ENCODE data around the gene BLVRB.
A peak's percentile ranks its signal among the peaks of the same experiment; 100 is the strongest.

Gene BLVRB

DNA sequence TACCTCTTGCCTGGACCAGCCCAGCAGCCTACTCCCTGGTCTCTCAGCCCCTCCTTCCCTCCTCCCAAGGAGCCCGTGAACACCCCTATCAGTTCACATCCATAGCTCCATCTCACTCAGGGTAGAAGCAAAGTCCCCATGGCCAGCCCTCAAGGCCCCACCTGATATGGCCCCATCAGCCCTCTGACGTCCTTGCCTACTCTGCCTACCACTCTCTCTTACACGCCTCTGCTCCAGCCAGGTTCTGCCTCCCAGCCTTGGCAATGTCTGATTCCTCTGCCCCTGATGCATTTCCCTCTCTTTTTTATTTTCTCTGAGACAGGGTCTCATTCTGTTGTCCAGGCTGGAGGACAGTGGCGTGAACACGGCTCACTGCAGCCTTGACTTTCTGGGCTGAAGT lies 13.5 kb downstream of the BLVRB start:
- no peak for DNase-seq (ENCODE audit: low read depth)
- in situ Hi-C loops (cut with HindIII; ENCODE audit: low sequenced_read_pairs) = no loop called here
- TF ChIP-seq, protein P1, sequence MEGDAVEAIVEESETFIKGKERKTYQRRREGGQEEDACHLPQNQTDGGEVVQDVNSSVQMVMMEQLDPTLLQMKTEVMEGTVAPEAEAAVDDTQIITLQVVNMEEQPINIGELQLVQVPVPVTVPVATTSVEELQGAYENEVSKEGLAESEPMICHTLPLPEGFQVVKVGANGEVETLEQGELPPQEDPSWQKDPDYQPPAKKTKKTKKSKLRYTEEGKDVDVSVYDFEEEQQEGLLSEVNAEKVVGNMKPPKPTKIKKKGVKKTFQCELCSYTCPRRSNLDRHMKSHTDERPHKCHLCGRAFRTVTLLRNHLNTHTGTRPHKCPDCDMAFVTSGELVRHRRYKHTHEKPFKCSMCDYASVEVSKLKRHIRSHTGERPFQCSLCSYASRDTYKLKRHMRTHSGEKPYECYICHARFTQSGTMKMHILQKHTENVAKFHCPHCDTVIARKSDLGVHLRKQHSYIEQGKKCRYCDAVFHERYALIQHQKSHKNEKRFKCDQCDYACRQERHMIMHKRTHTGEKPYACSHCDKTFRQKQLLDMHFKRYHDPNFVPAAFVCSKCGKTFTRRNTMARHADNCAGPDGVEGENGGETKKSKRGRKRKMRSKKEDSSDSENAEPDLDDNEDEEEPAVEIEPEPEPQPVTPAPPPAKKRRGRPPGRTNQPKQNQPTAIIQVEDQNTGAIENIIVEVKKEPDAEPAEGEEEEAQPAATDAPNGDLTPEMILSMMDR (IDR thresholded peaks at IDR 0.05; ENCODE audit: low read depth, low read length, missing control alignments) = no peak
- no peak overlapping the region for H3K4me3 ChIP-seq (ENCODE audit: low read depth, low read length)

DNA sequence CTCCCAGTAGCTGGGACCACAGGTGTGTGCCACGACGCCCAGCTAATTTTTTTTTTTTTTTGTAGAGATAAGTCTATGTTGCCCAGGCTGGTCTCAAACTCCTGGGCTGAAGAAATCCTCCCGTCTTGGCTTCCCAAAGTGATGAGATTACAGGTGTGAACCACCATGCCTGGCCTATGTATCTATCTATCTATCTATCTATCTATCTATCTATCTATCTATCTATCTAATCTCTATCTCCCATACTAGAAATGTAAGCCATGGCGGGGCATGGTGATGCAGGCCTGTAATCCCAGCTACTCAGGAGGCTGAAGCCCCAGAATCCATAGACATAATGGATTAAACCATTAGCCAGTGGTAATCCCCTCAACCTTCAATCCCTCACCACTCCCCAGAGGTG lies 14.9 kb downstream of the BLVRB start:
- no peak overlapping the region for H3K4me3 ChIP-seq (ENCODE audit: low read depth, low read length)
- in situ Hi-C loops (cut with HindIII; ENCODE audit: low sequenced_read_pairs) = no loop called here
- TF ChIP-seq, protein P1 (IDR thresholded peaks at IDR 0.05; ENCODE audit: low read depth, low read length, missing control alignments) = no peak
- DNase-seq (ENCODE audit: low read depth) = no peak

DNA sequence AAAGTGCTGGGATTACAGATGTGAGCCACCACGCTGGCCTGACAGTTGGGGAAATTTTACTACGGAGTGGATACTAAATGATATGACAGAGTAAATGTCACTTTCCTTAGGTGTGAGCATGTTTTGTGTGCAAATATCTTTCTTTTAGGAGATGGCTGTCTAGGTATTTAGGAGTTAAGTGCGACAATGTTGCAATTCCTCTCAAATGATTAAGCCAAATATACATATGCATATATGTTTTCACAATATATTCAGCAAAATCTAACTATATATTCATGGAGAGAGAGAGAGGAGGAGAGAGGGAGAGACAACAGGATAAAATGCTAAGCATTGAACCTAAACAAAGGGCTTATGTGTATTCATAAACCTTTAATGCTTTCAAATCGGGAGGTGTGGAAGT lies 16.0 kb downstream of the BLVRB start:
- H3K4me3 ChIP-seq (ENCODE audit: low read depth, low read length) = no peak overlapping the region
- no peak for DNase-seq (ENCODE audit: low read depth)
- TF ChIP-seq, protein P1 (IDR thresholded peaks at IDR 0.05; ENCODE audit: low read depth, low read length, missing control alignments) = no peak
- in situ Hi-C loops (cut with HindIII; ENCODE audit: low sequenced_read_pairs) = loop anchor here (10.0 kb wide), 1 partner anchor 105 kb away; no protein-coding TSS in a partner anchor

DNA sequence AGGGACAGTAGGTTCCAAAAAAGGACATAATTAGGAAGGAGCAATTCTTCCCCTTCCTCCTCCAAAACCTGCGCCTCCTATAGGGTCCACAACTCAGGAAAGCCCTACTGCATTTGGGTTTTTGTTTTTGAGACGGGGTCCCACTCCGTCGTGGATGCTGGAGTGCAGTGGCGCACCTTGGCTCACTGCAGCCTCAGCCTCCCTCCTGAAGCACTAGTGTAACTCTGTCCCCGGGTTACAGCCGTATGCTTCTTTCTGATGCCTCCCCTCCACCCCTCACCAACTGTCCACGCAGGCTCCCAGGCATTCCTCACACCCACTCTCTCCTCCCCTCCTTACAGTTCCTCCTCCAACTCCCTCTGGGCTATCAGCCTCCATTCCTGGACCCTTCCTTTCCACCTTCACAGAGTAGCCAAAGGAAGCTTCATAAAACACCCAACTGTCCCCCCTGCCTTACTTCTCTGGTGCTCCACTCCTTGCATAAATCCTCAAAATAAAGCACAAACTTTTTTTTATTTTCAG lies 19.2 kb downstream of the BLVRB start:
- in situ Hi-C loops (cut with HindIII; ENCODE audit: low sequenced_read_pairs) = loop anchor here (10.0 kb wide), 1 partner anchor 108 kb away; no protein-coding TSS in a partner anchor
- DNase-seq (ENCODE audit: low read depth) = no peak
- TF ChIP-seq, protein P1 (IDR thresholded peaks at IDR 0.05; ENCODE audit: low read depth, low read length, missing control alignments) = no peak

DNA sequence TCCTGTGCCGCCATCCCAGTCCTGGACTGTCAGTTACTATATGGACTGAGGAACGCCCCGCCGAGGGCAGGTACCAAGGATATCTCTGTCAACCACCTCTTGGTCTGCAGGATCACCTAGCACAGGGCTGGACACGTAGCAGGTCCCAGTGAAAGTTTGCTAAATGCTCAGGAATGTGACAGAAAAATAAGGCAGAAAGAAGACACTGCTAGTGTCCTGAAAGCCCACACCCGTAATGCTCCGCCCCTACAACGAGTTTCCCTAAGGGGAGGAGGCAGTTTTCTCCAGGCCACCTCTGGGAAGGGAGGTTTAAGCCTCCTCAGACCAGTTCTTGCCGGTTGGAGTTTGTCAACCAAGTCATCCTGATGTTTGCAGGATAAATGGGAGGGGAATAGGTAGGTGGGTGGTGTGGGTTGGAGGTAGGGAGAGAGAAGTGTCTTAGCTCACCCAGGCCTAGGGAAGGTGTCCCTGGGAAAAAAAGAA lies 19.7 kb downstream of the BLVRB start:
- in situ Hi-C loops (cut with HindIII; ENCODE audit: low sequenced_read_pairs) = loop anchor here (10.0 kb wide), 1 partner anchor 109 kb away; no protein-coding TSS in a partner anchor
- no peak for DNase-seq (ENCODE audit: low read depth)
- TF ChIP-seq, protein P1 (IDR thresholded peaks at IDR 0.05; ENCODE audit: low read depth, low read length, missing control alignments) = no peak
- no peak overlapping the region for H3K4me3 ChIP-seq (ENCODE audit: low read depth, low read length)

More for the DNA sequence above, 19.2 kb downstream of the BLVRB start:
- no peak overlapping the region for H3K4me3 ChIP-seq (ENCODE audit: low read depth, low read length)

DNA sequence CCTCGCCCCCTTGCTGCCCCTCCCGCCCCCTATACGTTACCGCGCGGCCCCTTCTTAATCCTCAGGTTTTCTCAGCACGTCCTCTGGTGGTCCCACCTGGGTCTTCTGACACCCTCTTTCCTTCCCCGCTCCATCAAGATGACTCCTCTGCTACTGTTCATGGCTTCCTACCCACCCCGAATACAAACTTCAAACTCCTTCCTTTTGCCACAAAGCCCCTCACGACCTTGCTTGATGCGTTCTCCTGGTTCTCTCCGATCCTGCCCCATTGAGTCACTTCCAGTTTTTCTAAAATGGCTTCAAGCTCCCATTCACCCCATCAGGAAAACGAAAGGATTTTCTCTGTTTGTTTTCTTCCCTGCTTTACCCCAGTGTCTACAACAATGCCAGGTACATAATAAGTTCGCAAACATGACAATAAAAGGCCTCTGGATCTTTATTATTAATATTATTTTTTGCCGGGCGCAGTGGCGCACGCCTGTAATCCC lies 20.7 kb downstream of the BLVRB start:
- TF ChIP-seq, protein P1 (IDR thresholded peaks at IDR 0.05; ENCODE audit: low read depth, low read length, missing control alignments) = peak; percentile 26
- in situ Hi-C loops (cut with HindIII; ENCODE audit: low sequenced_read_pairs) = loop anchor here (10.0 kb wide), 1 partner anchor 110 kb away; no protein-coding TSS in a partner anchor
- H3K4me3 ChIP-seq (ENCODE audit: low read depth, low read length) = peak overlapping the region; percentile 100
- DNase-seq (ENCODE audit: low read depth) = no peak

Data from astrocyte of the cerebellum (primary cell).